ENCODE data around the gene RAB1B. TPM values are rescaled to one million over a fixed set of nuclear protein-coding genes. Genes with fewer than 3 reads are reported as not detected.
A peak's percentile ranks its signal among the peaks of the same experiment; 100 is the strongest.

RAB1B gene
- total RNA-seq, 4 donors from 2014 or later: 79.0 to 124 (median 115) TPM

- Histone ChIP-seq H3K9me3 (no peaks in the 10 kb centered on the region), H3K27me3 (no peaks in the 10 kb centered on the region), H3K4me3 (no peak overlapping the region), H3K27ac (no peak overlapping the region), H3K4me1 (peaks cover 30% of the 10 kb centered on the region), H3K36me3 (peaks cover 45% of the 10 kb centered on the region)
- DNase-seq (ENCODE audit: low spot score in 2 of 2): no peak
- TF ChIP-seq CTCF (IDR thresholded peaks at IDR 0.05) (no peak), POLR2AphosphoS5 (IDR thresholded peaks at IDR 0.05) (no peak), POLR2A (IDR thresholded peaks at IDR 0.05) (no peak), EP300 (IDR thresholded peaks at IDR 0.05) (no peak)
- 86% methylated on average over 1 of the region's 4 CpGs for WGBS
Measured at GRCh38 chr11:66263231-66263630, 5.2 kb upstream of the RAB1B start.

- Histone ChIP-seq H3K27me3 (no peaks in the 10 kb centered on the region), H3K9me3 (no peaks in the 10 kb centered on the region), H3K27ac (no peak overlapping the region), H3K36me3 (peaks cover 45% of the 10 kb centered on the region), H3K4me3 (no peak overlapping the region), H3K4me1 (peaks cover 25% of the 10 kb centered on the region)
- WGBS: 90% methylated on average over 10 of the region's 10 CpGs
- TF ChIP-seq EP300 (IDR thresholded peaks at IDR 0.05) (no peak), CTCF (IDR thresholded peaks at IDR 0.05) (no peak), POLR2AphosphoS5 (IDR thresholded peaks at IDR 0.05) (no peak), POLR2A (IDR thresholded peaks at IDR 0.05) (no peak)
- DNase-seq (ENCODE audit: low spot score in 2 of 2): no peak
Measured at GRCh38 chr11:66263785-66264184, 4.7 kb upstream of the RAB1B start.

GRCh38 chr11:66264383-66264782 lies 4.1 kb upstream of the RAB1B start:
- TF ChIP-seq POLR2A (IDR thresholded peaks at IDR 0.05): no peak
- no peak for TF ChIP-seq EP300 (IDR thresholded peaks at IDR 0.05)
- no peak for TF ChIP-seq POLR2AphosphoS5 (IDR thresholded peaks at IDR 0.05)
- TF ChIP-seq CTCF (IDR thresholded peaks at IDR 0.05): no peak
- Histone ChIP-seq H3K27ac (no peak overlapping the region), H3K4me1 (peaks cover 26% of the 10 kb centered on the region), H3K36me3 (peaks cover 45% of the 10 kb centered on the region), H3K4me3 (no peak overlapping the region), H3K27me3 (no peaks in the 10 kb centered on the region), H3K9me3 (no peaks in the 10 kb centered on the region)
- 91% methylated on average over 8 of the region's 8 CpGs for WGBS
- no peak for DNase-seq (ENCODE audit: low spot score in 2 of 2)

- Histone ChIP-seq H3K9me3 (no peaks in the 10 kb centered on the region), H3K27ac (no peak overlapping the region), H3K4me3 (no peak overlapping the region), H3K4me1 (peaks cover 30% of the 10 kb centered on the region), H3K36me3 (peaks cover 45% of the 10 kb centered on the region), H3K27me3 (no peaks in the 10 kb centered on the region)
- no peak for TF ChIP-seq EP300 (IDR thresholded peaks at IDR 0.05)
- TF ChIP-seq POLR2A (IDR thresholded peaks at IDR 0.05): no peak
- TF ChIP-seq CTCF (IDR thresholded peaks at IDR 0.05): peak in 1 of 2 donors; percentile 29
- WGBS: 97% methylated on average over 4 of the region's 12 CpGs
- no peak for DNase-seq (ENCODE audit: low spot score in 2 of 2)
Measured at GRCh38 chr11:66264914-66265313, 3.5 kb upstream of the RAB1B start.

- Histone ChIP-seq H3K4me3 (no peak overlapping the region), H3K4me1 (peaks cover 38% of the 10 kb centered on the region), H3K9me3 (no peaks in the 10 kb centered on the region), H3K27me3 (no peaks in the 10 kb centered on the region), H3K36me3 (peaks cover 46% of the 10 kb centered on the region), H3K27ac (no peak overlapping the region)
- TF ChIP-seq POLR2A (IDR thresholded peaks at IDR 0.05) (no peak), POLR2AphosphoS5 (IDR thresholded peaks at IDR 0.05) (no peak), EP300 (IDR thresholded peaks at IDR 0.05) (no peak), CTCF (IDR thresholded peaks at IDR 0.05) (no peak)
- DNase-seq (ENCODE audit: low spot score in 2 of 2): peak in 1 of 2 donors; percentile 68
- 88% methylated on average over 26 of the region's 26 CpGs for WGBS
Measured at GRCh38 chr11:66265531-66266377, 2.7 kb upstream of the RAB1B start.
